NB4 (cell line): ENCODE results near the gene KRT15.

Experiments used
- DNase-seq: peaks from one replicate; pipeline ENCODE4 v3.0.0; 2010; ENCODE audit warnings: low read depth
- H3K4me3 ChIP-seq: one replicate; pipeline ENCODE4 v1.5.1; 2011; ENCODE audit warnings: mild to moderate bottlenecking, low read depth, low read length, moderate library complexity
- CTCF ChIP-seq: IDR thresholded peaks from one replicate; pipeline ENCODE4 v1.5.1; 2012; ENCODE audit warnings: low read depth, low read length
- MAX ChIP-seq: IDR thresholded peaks from 2 replicates; pipeline ENCODE4 v1.6.1; 2011; ENCODE audit warnings: low read depth, low read length
- MYC ChIP-seq: IDR thresholded peaks from 2 replicates; pipeline ENCODE4 v1.6.1; 2011; ENCODE audit warnings: low read depth, low read length
- POLR2A ChIP-seq: IDR thresholded peaks from 2 replicates; pipeline ENCODE4 v1.6.1; 2011; ENCODE audit warnings: mild to moderate bottlenecking; ENCODE audit not compliant: insufficient read length; ENCODE audit errors: extremely low read depth

The KRT15 gene

GRCh38 chr17:41483531-41483930 is 35.2 kb downstream of the KRT15 start:
- no peak overlapping the region for H3K4me3 ChIP-seq
- no peak for DNase-seq
- TF ChIP-seq MYC (no peak), MAX (no peak), POLR2A (no peak), CTCF (no peak)

GRCh38 chr17:41481036-41481435 is 37.7 kb downstream of the KRT15 start, which contains the start of gene KRT35:
KRT35 (minus strand) TSS chr17:41481151; CDS start chr17:41481097, 54 bp downstream.
- no peak for DNase-seq
- TF ChIP-seq MAX, result no peak
- TF ChIP-seq POLR2A, result no peak
- no peak for TF ChIP-seq CTCF
- TF ChIP-seq MYC, result no peak
- no peak within 1 kb of the TSS for H3K4me3 ChIP-seq

GRCh38 chr17:41480581-41480980 is 38.1 kb downstream of the KRT15 start:
- H3K4me3 ChIP-seq, result no peak overlapping the region
- TF ChIP-seq MYC (no peak), MAX (no peak), POLR2A (no peak), CTCF (no peak)
- no peak for DNase-seq

GRCh38 chr17:41480136-41480535 is 38.6 kb downstream of the KRT15 start:
- TF ChIP-seq MAX (no peak), CTCF (no peak), MYC (no peak)
- no peak overlapping the region for H3K4me3 ChIP-seq
- DNase-seq, result peak; percentile 38

GRCh38 chr17:41478237-41478636 is 40.5 kb downstream of the KRT15 start:
- H3K4me3 ChIP-seq, result no peak overlapping the region
- TF ChIP-seq CTCF (no peak), MAX (no peak), POLR2A (no peak), MYC (no peak)
- DNase-seq, result no peak
